Measurements from ENCODE around the gene KCTD18.

Gene KCTD18

GRCh38 chr2:200445284-200445683, 64.6 kb downstream of the KCTD18 start:
- no peak for DNase-seq (ENCODE audit: low read depth)
- no peak for TF ChIP-seq CTCF (IDR thresholded peaks at IDR 0.05; ENCODE audit: insufficient read depth, low read depth, low read length, missing control alignments)
- no peak overlapping the region for H3K4me3 ChIP-seq (ENCODE audit: low read length)

DNA sequence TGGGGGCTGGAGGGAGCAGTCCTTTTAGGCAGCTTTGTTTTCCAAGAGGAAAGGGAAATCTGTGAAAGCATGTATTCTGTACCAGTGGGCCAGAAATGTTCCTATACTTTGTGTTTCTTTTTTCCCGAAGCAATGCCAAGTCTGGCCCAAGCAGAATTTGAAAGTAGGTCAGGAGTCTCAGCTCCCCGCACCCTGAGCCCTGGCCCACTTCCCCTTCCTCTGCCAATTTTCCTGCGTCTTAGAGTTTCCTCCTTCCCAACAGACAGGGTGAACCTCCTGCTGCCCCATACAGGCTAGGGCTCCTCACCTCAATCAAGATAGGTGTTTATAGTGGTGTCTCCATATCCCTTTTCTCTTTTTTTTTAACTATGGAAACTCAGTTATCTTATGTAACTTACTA, 65.3 kb downstream of the KCTD18 start:
- DNase-seq (ENCODE audit: low read depth) = no peak
- no peak for TF ChIP-seq CTCF (IDR thresholded peaks at IDR 0.05; ENCODE audit: insufficient read depth, low read depth, low read length, missing control alignments)
- no peak overlapping the region for H3K4me3 ChIP-seq (ENCODE audit: low read length)

DNA sequence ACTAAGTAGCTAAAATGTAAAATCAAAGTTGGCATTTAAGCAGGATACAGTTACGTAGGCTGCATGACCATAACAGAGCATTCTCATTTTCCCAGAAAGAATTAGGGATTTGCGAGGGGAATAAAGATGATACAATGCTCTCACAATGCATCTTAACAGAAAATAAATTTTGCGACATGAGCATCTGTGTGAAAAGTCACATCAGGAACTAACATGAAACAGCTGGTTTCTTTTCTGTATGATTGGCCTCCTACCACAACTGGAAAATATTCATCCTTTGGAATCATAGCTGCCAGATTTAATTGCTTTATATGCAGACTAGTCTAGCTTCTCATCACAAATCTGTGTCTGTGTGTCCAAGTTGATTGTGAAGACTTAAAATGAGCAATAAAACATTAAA, 66.0 kb downstream of the KCTD18 start:
- DNase-seq (ENCODE audit: low read depth) = no peak
- TF ChIP-seq CTCF (IDR thresholded peaks at IDR 0.05; ENCODE audit: insufficient read depth, low read depth, low read length, missing control alignments) = no peak
- no peak overlapping the region for H3K4me3 ChIP-seq (ENCODE audit: low read length)

GRCh38 chr2:200443376-200443775, 66.5 kb downstream of the KCTD18 start:
- DNase-seq (ENCODE audit: low read depth) = no peak
- TF ChIP-seq CTCF (IDR thresholded peaks at IDR 0.05; ENCODE audit: insufficient read depth, low read depth, low read length, missing control alignments) = no peak
- H3K4me3 ChIP-seq (ENCODE audit: low read length) = no peak overlapping the region

GRCh38 chr2:200442471-200442870, 67.4 kb downstream of the KCTD18 start:
- DNase-seq (ENCODE audit: low read depth) = peak; percentile 32
- no peak for TF ChIP-seq CTCF (IDR thresholded peaks at IDR 0.05; ENCODE audit: insufficient read depth, low read depth, low read length, missing control alignments)
- H3K4me3 ChIP-seq (ENCODE audit: low read length) = no peak overlapping the region

- no peak for DNase-seq (ENCODE audit: low read depth)
- no peak for TF ChIP-seq CTCF (IDR thresholded peaks at IDR 0.05; ENCODE audit: insufficient read depth, low read depth, low read length, missing control alignments)
- H3K4me3 ChIP-seq (ENCODE audit: low read length) = no peak overlapping the region
Measured at GRCh38 chr2:200439981-200440380, 69.9 kb downstream of the KCTD18 start.
